HEK293 (cell line): ENCODE measurements around the gene SLC27A2.

Experiments used
- CTCF ChIA-PET: fragments of 350-600 bp; formaldehyde crosslinking; extraction: SDS; loops from one replicate; lab custom pipeline; 2021; ENCODE audit warnings: antibody characterized with exemption; lab: Yijun Ruan, JAX
- POLR2A ChIA-PET: fragments of 300-600 bp; formaldehyde crosslinking; extraction: SDS; loops from one replicate; lab custom pipeline; 2020; ENCODE audit warnings: antibody characterized with exemption, inconsistent platforms; lab: Yijun Ruan, JAX
- H3K27ac ChIP-seq: fragments of 200-500 bp; sonication (Bioruptor generic); 2 replicates; pipeline ENCODE4 v1.5.1; 2014; ENCODE audit warnings: low read depth, low read length, control low read depth, inconsistent platforms; ENCODE audit errors: extremely low read depth
- H3K36me3 ChIP-seq, 2 experiments: fragments of 200-500 bp in 1 of 2; sonication (Bioruptor generic) in 1 of 2; 1 replicate in 1 of 2; 2 replicates in 1 of 2; pipeline ENCODE4 v1.5.1; 2014 to 2017; ENCODE audit warnings: inconsistent platforms in 2 of 2, low read length in 2 of 2; ENCODE audit not compliant: control insufficient read depth in 2 of 2, insufficient read depth in 1 of 2
- H3K4me1 ChIP-seq: fragments of 200-500 bp; sonication (Bioruptor generic); 2 replicates; pipeline ENCODE4 v1.5.1; 2014; ENCODE audit warnings: mild to moderate bottlenecking, low read length, inconsistent platforms; ENCODE audit not compliant: control insufficient read depth, insufficient read depth
- H3K4me3 ChIP-seq: 2 replicates; pipeline ENCODE4 v1.5.1; 2011; ENCODE audit warnings: low read depth, mild to moderate bottlenecking, control low read depth, low read length, moderate library complexity
- H3K9me3 ChIP-seq: fragments of 200-500 bp; sonication (Bioruptor generic); 2 replicates; pipeline ENCODE4 v1.5.1; 2014; ENCODE audit warnings: low read depth, low read length, inconsistent platforms; ENCODE audit not compliant: control insufficient read depth, insufficient read depth
- BCL11A ChIP-seq: fragments of 450-650 bp; formaldehyde crosslinking; IDR thresholded peaks from 2 replicates; pipeline ENCODE4 v1.5.1; 2016; ENCODE audit warnings: low read depth, missing biosample characterization, missing genetic modification characterization
- IKZF3 ChIP-seq: fragments of 450-650 bp; IDR thresholded peaks from 2 replicates; pipeline ENCODE4 v1.5.0; 2018; ENCODE audit warnings: missing biosample characterization, mild to moderate bottlenecking, missing genetic modification characterization, moderate library complexity
- SCRT1 ChIP-seq: fragments of 450-650 bp; formaldehyde crosslinking; IDR thresholded peaks from 2 replicates; pipeline ENCODE4 v1.5.1; 2016; ENCODE audit warnings: missing biosample characterization, missing genetic modification characterization, borderline replicate concordance
- SETDB1 ChIP-seq: IDR thresholded peaks from one replicate; pipeline ENCODE4 v1.6.1; 2017; ENCODE audit warnings: mild to moderate bottlenecking, low read length, moderate library complexity, mixed read lengths; ENCODE audit not compliant: insufficient read length
- SP2 ChIP-seq: fragments of 450-650 bp; formaldehyde crosslinking; IDR thresholded peaks from 2 replicates; pipeline ENCODE4 v1.5.1; 2016; ENCODE audit warnings: missing biosample characterization, missing genetic modification characterization
- ZBTB10 ChIP-seq: fragments of 450-650 bp; formaldehyde crosslinking; IDR thresholded peaks from 2 replicates; pipeline ENCODE4 v1.5.1; 2016; ENCODE audit warnings: missing biosample characterization, missing genetic modification characterization
- ZNF112 ChIP-seq: fragments of 450-650 bp; formaldehyde crosslinking; IDR thresholded peaks from 2 replicates; pipeline ENCODE4 v1.5.0; 2017; ENCODE audit warnings: missing biosample characterization, missing genetic modification characterization
- ZNF214 ChIP-seq: fragments of 450-650 bp; formaldehyde crosslinking; IDR thresholded peaks from 2 replicates; pipeline ENCODE4 v1.5.1; 2017; ENCODE audit warnings: missing biosample characterization, mild to moderate bottlenecking, missing genetic modification characterization, borderline replicate concordance
- ZNF24 ChIP-seq: fragments of 450-650 bp; formaldehyde crosslinking; IDR thresholded peaks from 2 replicates; pipeline ENCODE4 v1.5.1; 2016; ENCODE audit warnings: missing biosample characterization, missing genetic modification characterization
- ZNF280D ChIP-seq: fragments of 450-650 bp; formaldehyde crosslinking; IDR thresholded peaks from 2 replicates; pipeline ENCODE4 v1.5.1; 2016; ENCODE audit warnings: missing biosample characterization, missing genetic modification characterization
- ZNF302 ChIP-seq: fragments of 450-650 bp; formaldehyde crosslinking; IDR thresholded peaks from 2 replicates; pipeline ENCODE4 v1.5.1; 2016; ENCODE audit warnings: missing biosample characterization, missing genetic modification characterization, low read depth
- ZNF423 ChIP-seq: fragments of 450-650 bp; formaldehyde crosslinking; IDR thresholded peaks from 2 replicates; pipeline ENCODE4 v1.5.1; 2016; ENCODE audit warnings: missing biosample characterization, missing genetic modification characterization
- ZNF433 ChIP-seq: fragments of 450-650 bp; formaldehyde crosslinking; IDR thresholded peaks from 2 replicates; pipeline ENCODE4 v1.5.1; 2016; ENCODE audit warnings: missing biosample characterization, missing genetic modification characterization, low read depth
- ZNF529 ChIP-seq: fragments of 450-650 bp; formaldehyde crosslinking; IDR thresholded peaks from 2 replicates; pipeline ENCODE4 v1.5.1; 2017; ENCODE audit warnings: missing genetic modification characterization, missing biosample characterization; ENCODE audit not compliant: insufficient replicate concordance
- ZNF530 ChIP-seq: fragments of 450-650 bp; formaldehyde crosslinking; IDR thresholded peaks from 2 replicates; pipeline ENCODE4 v1.5.1; 2016; ENCODE audit warnings: low read depth, missing biosample characterization, missing genetic modification characterization
- ZNF558 ChIP-seq: fragments of 450-650 bp; formaldehyde crosslinking; IDR thresholded peaks from 2 replicates; pipeline ENCODE4 v1.5.1; 2016; ENCODE audit warnings: missing biosample characterization, missing genetic modification characterization
- ZNF626 ChIP-seq: fragments of 450-650 bp; sonication (Bioruptor Pico); formaldehyde crosslinking; IDR thresholded peaks from 2 replicates; pipeline ENCODE4 v1.5.1; 2018; ENCODE audit warnings: missing biosample characterization, missing genetic modification characterization, inconsistent platforms
- ZNF645 ChIP-seq: fragments of 450-650 bp; formaldehyde crosslinking; IDR thresholded peaks from 2 replicates; pipeline ENCODE4; 2016; ENCODE audit warnings: missing biosample characterization, missing genetic modification characterization
- ZNF658 ChIP-seq: fragments of 450-650 bp; formaldehyde crosslinking; IDR thresholded peaks from 2 replicates; pipeline ENCODE4; 2016; ENCODE audit warnings: missing biosample characterization, missing genetic modification characterization

Gene SLC27A2

GRCh38 chr15:50225057-50225456 is 43.1 kb downstream of the SLC27A2 start:
- H3K9me3 ChIP-seq: no peaks in the 10 kb centered on the region
- TF ChIP-seq ZNF214 (tag by site-specific recombination) (no peak), ZNF112 (tag by site-specific recombination) (no peak), ZNF302 (tag by site-specific recombination) (no peak)
- no peak overlapping the region for H3K4me3 ChIP-seq
- no peaks in the 10 kb centered on the region for H3K4me1 ChIP-seq
- ChIA-PET POLR2A (no interaction called here), CTCF (no interaction called here)
- peaks cover 0 to 8% of the 10 kb centered on the region in 2 experiments; a peak in 1 of 3 replicates for H3K36me3 ChIP-seq
- no peak overlapping the region for H3K27ac ChIP-seq

GRCh38 chr15:50225938-50226337 is 43.9 kb downstream of the SLC27A2 start:
- POLR2A ChIA-PET: no interaction called here
- Histone ChIP-seq H3K4me1 (no peaks in the 10 kb centered on the region), H3K4me3 (no peak overlapping the region)
- TF ChIP-seq SP2 (tag by site-specific recombination) (no peak), ZNF658 (tag by site-specific recombination) (no peak), ZNF626 (tag by site-specific recombination) (no peak), ZBTB10 (tag by site-specific recombination) (no peak), ZNF645 (no peak), ZNF530 (tag by site-specific recombination) (no peak), ZNF433 (tag by site-specific recombination) (no peak), BCL11A (tag by site-specific recombination) (no peak), SETDB1 (no peak), ZNF558 (tag by site-specific recombination) (no peak), IKZF3 (no peak), SCRT1 (tag by site-specific recombination) (no peak), ZNF529 (tag by site-specific recombination) (no peak), ZNF24 (tag by site-specific recombination) (no peak), ZNF280D (tag by site-specific recombination) (no peak), ZNF423 (no peak)
- TF ChIP-seq, all 188 proteins: peak for 0
- H3K36me3 ChIP-seq: peaks cover 0 to 8% of the 10 kb centered on the region in 2 experiments; a peak in 1 of 3 replicates
- CTCF ChIA-PET: interaction anchor here (0.7 kb wide), 1 partner anchor 52 kb away, joined by 4 read pairs; no protein-coding TSS in a partner anchor
- H3K27ac ChIP-seq: no peak overlapping the region
- H3K9me3 ChIP-seq: no peaks in the 10 kb centered on the region
